Astrocyte (in vitro differentiated cells and primary cell): ENCODE results near the gene FAU.

ENCODE experiments used
- EZH2 ChIP-seq: IDR thresholded peaks from 2 replicates; pipeline ENCODE4 v1.6.1; 2012; ENCODE audit warnings: mild to moderate bottlenecking, low read length, inconsistent platforms; ENCODE audit not compliant: insufficient read depth
- TF ChIP-seq, protein P1 (sequence below): IDR thresholded peaks from 2 replicates; pipeline ENCODE4 v1.5.1; 2011; ENCODE audit warnings: low read depth, mild to moderate bottlenecking, inconsistent platforms, low read length, moderate library complexity; ENCODE audit not compliant: insufficient read depth

GRCh38 chr11:65087216-65087615 is 34.7 kb downstream of the FAU start:
- TF ChIP-seq, protein P1, sequence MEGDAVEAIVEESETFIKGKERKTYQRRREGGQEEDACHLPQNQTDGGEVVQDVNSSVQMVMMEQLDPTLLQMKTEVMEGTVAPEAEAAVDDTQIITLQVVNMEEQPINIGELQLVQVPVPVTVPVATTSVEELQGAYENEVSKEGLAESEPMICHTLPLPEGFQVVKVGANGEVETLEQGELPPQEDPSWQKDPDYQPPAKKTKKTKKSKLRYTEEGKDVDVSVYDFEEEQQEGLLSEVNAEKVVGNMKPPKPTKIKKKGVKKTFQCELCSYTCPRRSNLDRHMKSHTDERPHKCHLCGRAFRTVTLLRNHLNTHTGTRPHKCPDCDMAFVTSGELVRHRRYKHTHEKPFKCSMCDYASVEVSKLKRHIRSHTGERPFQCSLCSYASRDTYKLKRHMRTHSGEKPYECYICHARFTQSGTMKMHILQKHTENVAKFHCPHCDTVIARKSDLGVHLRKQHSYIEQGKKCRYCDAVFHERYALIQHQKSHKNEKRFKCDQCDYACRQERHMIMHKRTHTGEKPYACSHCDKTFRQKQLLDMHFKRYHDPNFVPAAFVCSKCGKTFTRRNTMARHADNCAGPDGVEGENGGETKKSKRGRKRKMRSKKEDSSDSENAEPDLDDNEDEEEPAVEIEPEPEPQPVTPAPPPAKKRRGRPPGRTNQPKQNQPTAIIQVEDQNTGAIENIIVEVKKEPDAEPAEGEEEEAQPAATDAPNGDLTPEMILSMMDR: no peak
- TF ChIP-seq EZH2: no peak
